Stimulated activated memory B cell treated with anti-CD40 and anti-IgM and Interleukin-4, amounts not matched to agents 10 μg/mL and 1 μg/mL and 100 μg/mL, for 72 hours (primary cell): ENCODE results near the gene SNF8.

Experiments
- ATAC-seq: fragments of 150-1000 bp; cut with Tn5 transposase; 2 replicates; pipeline ENCODE4 v1.10.0; 2021
- H3K27ac Mint-ChIP-seq: one replicate; pipeline ENCODE4 v1.8.0; 2022; ENCODE audit warnings: mild to moderate bottlenecking, mixed read lengths
- H3K27me3 Mint-ChIP-seq: one replicate; pipeline ENCODE4 v1.8.0; 2022; ENCODE audit warnings: mixed read lengths
- H3K36me3 Mint-ChIP-seq: one replicate; pipeline ENCODE4 v1.8.0; 2022; ENCODE audit warnings: mixed read lengths
- H3K4me1 Mint-ChIP-seq: one replicate; pipeline ENCODE4 v1.8.0; 2022; ENCODE audit warnings: mixed read lengths
- H3K4me3 Mint-ChIP-seq: one replicate; pipeline ENCODE4 v1.8.0; 2022; ENCODE audit warnings: mild to moderate bottlenecking, moderate library complexity, mixed read lengths
- H3K9me3 Mint-ChIP-seq: one replicate; pipeline ENCODE4 v1.8.0; 2022; ENCODE audit warnings: mixed read lengths

SNF8 gene

GRCh38 chr17:48944515-48945260 lies at the start of gene SNF8:
SNF8 (minus strand) TSS chr17:48944842; CDS start chr17:48944734, 108 bp downstream.
- Mint-ChIP-seq H3K4me3 (peak within 1 kb of the TSS; percentile 99), H3K27ac (peak within 1 kb of the TSS; percentile 93), H3K9me3 (peaks cover 5% of the 10 kb centered on the region), H3K36me3 (peaks cover 10% of the 10 kb centered on the region), H3K4me1 (peaks cover 13% of the 10 kb centered on the region), H3K27me3 (no peaks in the 10 kb centered on the region)
- ATAC-seq, result peak; percentile 98

- H3K36me3 Mint-ChIP-seq, result no peaks in the 10 kb centered on the region
- H3K9me3 Mint-ChIP-seq, result no peaks in the 10 kb centered on the region
- no peak overlapping the region for H3K4me3 Mint-ChIP-seq
- no peak overlapping the region for H3K27ac Mint-ChIP-seq
- peaks cover 81% of the 10 kb centered on the region for H3K27me3 Mint-ChIP-seq
- ATAC-seq, result no peak
- peaks cover 32% of the 10 kb centered on the region for H3K4me1 Mint-ChIP-seq
These were observed 49.3 kb upstream of the SNF8 start for GRCh38 chr17:48993951-48994350.

GRCh38 chr17:48993305-48993704 lies 48.7 kb upstream of the SNF8 start:
- Mint-ChIP-seq H3K4me3 (no peak overlapping the region), H3K4me1 (peaks cover 27% of the 10 kb centered on the region), H3K27ac (no peak overlapping the region), H3K36me3 (no peaks in the 10 kb centered on the region), H3K9me3 (no peaks in the 10 kb centered on the region), H3K27me3 (peaks cover 78% of the 10 kb centered on the region)
- no peak for ATAC-seq

DNA sequence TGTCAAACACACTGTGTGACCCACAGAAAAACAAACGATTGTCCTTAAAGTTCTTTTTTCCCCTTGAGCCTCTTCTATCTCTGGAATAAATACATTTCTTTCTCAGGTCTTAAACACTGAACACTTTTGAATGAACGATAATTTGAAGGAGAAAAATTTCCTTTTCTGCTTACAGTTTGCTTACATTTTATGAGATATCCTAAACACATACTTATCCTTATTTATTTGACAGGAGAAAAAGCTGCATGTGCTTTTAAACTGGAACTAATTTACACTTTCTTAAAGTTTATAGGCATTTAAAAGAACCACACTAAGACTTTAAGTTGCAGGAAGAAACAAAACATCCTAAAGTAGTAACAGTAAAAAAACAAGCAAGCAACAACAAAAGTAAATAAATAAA lies 47.8 kb upstream of the SNF8 start:
- Mint-ChIP-seq H3K27me3 (peaks cover 78% of the 10 kb centered on the region), H3K9me3 (no peaks in the 10 kb centered on the region), H3K4me3 (no peak overlapping the region), H3K36me3 (no peaks in the 10 kb centered on the region), H3K27ac (no peak overlapping the region), H3K4me1 (peaks cover 19% of the 10 kb centered on the region)
- ATAC-seq, result no peak

GRCh38 chr17:48990882-48991357 lies 46.3 kb upstream of the SNF8 start:
- H3K9me3 Mint-ChIP-seq, result no peaks in the 10 kb centered on the region
- no peak overlapping the region for H3K4me3 Mint-ChIP-seq
- no peak overlapping the region for H3K27ac Mint-ChIP-seq
- ATAC-seq, result no peak
- no peaks in the 10 kb centered on the region for H3K36me3 Mint-ChIP-seq
- peaks cover 5% of the 10 kb centered on the region for H3K4me1 Mint-ChIP-seq
- peaks cover 69% of the 10 kb centered on the region for H3K27me3 Mint-ChIP-seq

- Mint-ChIP-seq H3K36me3 (no peaks in the 10 kb centered on the region), H3K4me1 (no peaks in the 10 kb centered on the region), H3K4me3 (no peak overlapping the region), H3K27ac (no peak overlapping the region), H3K27me3 (peaks cover 62% of the 10 kb centered on the region), H3K9me3 (no peaks in the 10 kb centered on the region)
- no peak for ATAC-seq
These were observed 44.5 kb upstream of the SNF8 start for GRCh38 chr17:48989100-48989499.

DNA sequence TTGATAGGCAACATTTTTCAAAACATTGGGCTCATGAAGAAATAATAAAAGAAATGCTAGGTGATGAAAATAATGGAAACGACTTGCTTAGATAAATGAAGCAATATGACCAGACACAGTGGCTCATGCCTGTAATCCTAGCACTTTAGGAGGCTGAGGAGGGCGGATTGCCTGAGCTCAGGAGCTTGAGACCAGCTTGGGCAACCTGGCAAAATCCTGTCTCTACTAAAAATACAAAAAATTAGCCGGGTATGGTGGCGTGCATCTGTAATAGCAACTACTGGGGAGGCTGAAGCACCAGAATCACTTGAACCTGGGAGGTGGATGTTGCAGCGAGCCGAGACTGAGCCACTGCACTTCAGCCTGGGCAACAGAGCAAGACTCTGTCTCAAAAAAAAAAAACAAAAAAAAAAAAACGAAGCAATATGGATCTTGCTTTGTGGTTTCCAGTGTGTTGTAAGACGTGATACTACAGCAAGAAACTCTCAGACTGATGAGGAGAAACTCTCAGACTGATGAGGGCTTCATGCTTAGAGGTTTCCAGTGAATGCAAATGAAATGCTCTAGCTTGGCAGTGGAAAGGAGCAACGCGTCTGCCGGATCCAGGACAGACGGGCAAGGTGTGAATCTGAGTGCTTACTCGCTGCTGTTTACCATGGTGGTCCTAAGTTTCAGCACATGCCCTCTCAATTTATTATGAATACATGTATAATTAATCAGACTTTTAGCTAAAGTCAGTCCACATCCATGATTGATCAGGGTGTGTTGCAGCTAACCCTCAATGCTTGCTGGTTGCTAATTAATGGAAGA lies 41.0 kb upstream of the SNF8 start:
- no peak for ATAC-seq
- Mint-ChIP-seq H3K36me3 (no peaks in the 10 kb centered on the region), H3K27ac (no peak overlapping the region), H3K4me1 (no peaks in the 10 kb centered on the region), H3K9me3 (peaks cover 4% of the 10 kb centered on the region), H3K4me3 (no peak overlapping the region), H3K27me3 (peaks cover 33% of the 10 kb centered on the region)

DNA sequence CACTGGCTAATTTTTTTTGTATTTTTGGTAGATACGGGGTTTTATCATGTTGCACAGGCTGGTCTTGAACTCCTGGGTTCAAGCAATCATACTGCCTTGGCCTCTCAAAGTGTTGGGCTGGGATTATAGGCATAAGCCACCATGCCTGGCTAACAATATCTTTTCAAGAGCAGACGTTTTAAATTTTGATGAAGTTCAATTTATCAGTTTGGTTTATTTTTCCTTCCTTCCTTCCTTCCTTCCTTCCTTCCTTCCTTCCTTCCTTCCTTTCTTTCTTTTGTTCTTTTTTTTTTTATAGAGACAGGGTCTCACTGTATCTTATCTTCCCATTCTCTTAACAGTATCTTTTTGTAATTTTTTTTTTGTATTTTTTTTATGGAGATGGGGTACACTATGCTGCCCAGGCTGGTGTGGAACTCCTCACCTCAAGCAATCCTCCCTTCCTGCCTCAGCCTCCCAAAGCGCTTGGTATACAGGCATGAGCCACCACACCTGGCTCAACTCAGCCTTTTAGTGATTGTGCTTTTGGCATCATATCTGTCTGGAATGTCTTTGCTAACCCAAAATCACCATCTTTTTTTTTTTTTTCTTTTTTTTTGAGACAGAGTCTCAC lies 37.4 kb upstream of the SNF8 start:
- Mint-ChIP-seq H3K4me1 (no peaks in the 10 kb centered on the region), H3K36me3 (no peaks in the 10 kb centered on the region), H3K27ac (no peak overlapping the region)

GRCh38 chr17:48973806-48974205 lies 29.2 kb upstream of the SNF8 start:
- Mint-ChIP-seq H3K4me1 (no peaks in the 10 kb centered on the region), H3K4me3 (no peak overlapping the region), H3K27me3 (peaks cover 53% of the 10 kb centered on the region), H3K9me3 (no peaks in the 10 kb centered on the region), H3K27ac (no peak overlapping the region), H3K36me3 (no peaks in the 10 kb centered on the region)
- no peak for ATAC-seq

More for the DNA sequence above, 37.4 kb upstream of the SNF8 start:
- H3K4me3 Mint-ChIP-seq, result no peak overlapping the region
- ATAC-seq, result no peak
- peaks cover 11% of the 10 kb centered on the region for H3K27me3 Mint-ChIP-seq
- peaks cover 4% of the 10 kb centered on the region for H3K9me3 Mint-ChIP-seq

- Mint-ChIP-seq H3K27me3 (peaks cover 62% of the 10 kb centered on the region), H3K4me1 (no peaks in the 10 kb centered on the region), H3K36me3 (no peaks in the 10 kb centered on the region), H3K4me3 (no peak overlapping the region), H3K27ac (no peak overlapping the region), H3K9me3 (no peaks in the 10 kb centered on the region)
- ATAC-seq, result no peak
These were observed 28.1 kb upstream of the SNF8 start for GRCh38 chr17:48972749-48973097.

DNA sequence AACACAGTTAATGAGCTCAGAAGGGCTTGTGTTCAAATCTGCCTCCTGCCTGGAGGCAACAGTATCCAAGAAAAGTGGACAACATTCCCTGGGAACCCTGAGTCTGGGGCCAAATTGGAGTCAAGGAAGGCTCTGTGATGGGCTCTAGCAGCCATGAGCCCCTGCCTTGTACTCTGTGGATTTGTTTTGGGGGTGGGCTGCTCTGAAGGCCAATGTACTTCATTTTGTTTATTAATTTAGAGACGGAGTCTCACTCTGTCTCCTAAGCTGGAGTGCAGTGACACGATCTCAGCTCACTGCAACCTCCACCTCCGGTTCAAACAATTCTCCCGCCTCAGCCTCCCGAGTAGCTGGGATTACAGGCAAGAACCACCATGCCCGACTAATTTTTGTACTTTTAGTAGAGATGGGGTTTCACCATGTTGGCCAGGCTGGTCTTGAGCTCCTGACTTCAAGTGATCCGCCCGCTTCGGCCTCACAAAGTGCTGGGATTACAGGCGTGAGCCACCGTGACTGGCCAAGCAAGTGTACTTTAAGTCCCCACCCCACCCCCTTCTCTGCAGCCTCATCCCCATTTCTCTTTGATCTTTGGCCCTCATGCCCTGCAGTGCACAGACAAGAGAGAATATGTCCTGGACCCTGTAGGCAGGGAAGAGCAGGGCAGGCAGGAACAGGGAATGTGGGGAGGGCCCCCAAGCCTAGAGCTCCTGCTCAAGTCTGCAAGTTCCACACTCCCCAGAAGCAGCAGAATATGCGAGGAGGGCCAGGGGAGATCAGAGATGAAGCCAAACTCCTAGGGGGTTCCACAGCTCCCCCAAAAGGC lies 26.4 kb upstream of the SNF8 start:
- no peak for ATAC-seq
- Mint-ChIP-seq H3K4me1 (no peaks in the 10 kb centered on the region), H3K9me3 (no peaks in the 10 kb centered on the region), H3K36me3 (no peaks in the 10 kb centered on the region), H3K27me3 (peaks cover 76% of the 10 kb centered on the region), H3K4me3 (no peak overlapping the region), H3K27ac (no peak overlapping the region)

DNA sequence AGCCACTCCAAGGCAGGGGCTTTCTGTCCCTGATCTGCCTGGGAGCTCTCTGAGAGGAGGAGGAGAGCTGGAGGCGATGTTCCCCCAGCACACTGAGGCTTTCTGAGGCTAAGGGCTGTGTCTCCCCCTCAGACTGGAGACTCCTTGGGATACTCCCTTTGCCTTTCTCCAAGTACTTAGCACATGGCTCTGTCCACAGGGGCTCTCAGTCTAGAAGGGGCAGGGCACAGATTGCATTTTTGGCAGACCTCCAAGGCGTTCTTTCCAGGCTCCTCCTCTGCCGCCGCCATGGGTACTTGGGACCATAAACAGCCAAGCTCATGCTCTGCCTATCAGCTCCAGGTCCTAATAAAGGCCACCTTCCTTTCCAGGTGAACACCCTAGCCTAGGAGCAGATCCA lies 25.6 kb upstream of the SNF8 start:
- H3K36me3 Mint-ChIP-seq, result no peaks in the 10 kb centered on the region
- H3K27me3 Mint-ChIP-seq, result peaks cover 78% of the 10 kb centered on the region
- H3K4me3 Mint-ChIP-seq, result no peak overlapping the region
- no peak overlapping the region for H3K27ac Mint-ChIP-seq
- ATAC-seq, result no peak
- H3K9me3 Mint-ChIP-seq, result no peaks in the 10 kb centered on the region
- H3K4me1 Mint-ChIP-seq, result no peaks in the 10 kb centered on the region

GRCh38 chr17:48961516-48962233 lies 17.0 kb upstream of the SNF8 start:
- no peaks in the 10 kb centered on the region for H3K36me3 Mint-ChIP-seq
- no peak for ATAC-seq
- H3K27me3 Mint-ChIP-seq, result peaks cover 57% of the 10 kb centered on the region
- H3K4me1 Mint-ChIP-seq, result no peaks in the 10 kb centered on the region
- no peak overlapping the region for H3K4me3 Mint-ChIP-seq
- H3K9me3 Mint-ChIP-seq, result no peaks in the 10 kb centered on the region
- H3K27ac Mint-ChIP-seq, result no peak overlapping the region

GRCh38 chr17:48960834-48961515 lies 16.3 kb upstream of the SNF8 start:
- Mint-ChIP-seq H3K27me3 (peaks cover 56% of the 10 kb centered on the region), H3K36me3 (no peaks in the 10 kb centered on the region), H3K27ac (no peak overlapping the region), H3K4me3 (no peak overlapping the region), H3K9me3 (no peaks in the 10 kb centered on the region), H3K4me1 (no peaks in the 10 kb centered on the region)
- ATAC-seq, result no peak
